Astrocyte of the cerebellum (primary cell): Measurements from ENCODE around the gene IRF2BP2.

Experiments used
- DNase-seq: peaks from one replicate; pipeline ENCODE4 v3.0.0-alpha.2; 2011; ENCODE audit warnings: low read depth
- H3K4me3 ChIP-seq: 2 replicates; pipeline ENCODE4 v1.5.1; 2011; ENCODE audit warnings: mild to moderate bottlenecking, low read depth, low read length, moderate library complexity
- in situ Hi-C: cut with HindIII; loops from 2 replicates; pipeline ENCODE4 v1.10.0; 2017; ENCODE audit warnings: low sequenced_read_pairs
- TF ChIP-seq, protein P1 (sequence below): IDR thresholded peaks from 2 replicates; pipeline ENCODE4 v1.5.1; 2012; ENCODE audit warnings: low read length, low read depth, moderate library complexity, mild to moderate bottlenecking; ENCODE audit errors: missing control alignments

IRF2BP2 gene

DNA sequence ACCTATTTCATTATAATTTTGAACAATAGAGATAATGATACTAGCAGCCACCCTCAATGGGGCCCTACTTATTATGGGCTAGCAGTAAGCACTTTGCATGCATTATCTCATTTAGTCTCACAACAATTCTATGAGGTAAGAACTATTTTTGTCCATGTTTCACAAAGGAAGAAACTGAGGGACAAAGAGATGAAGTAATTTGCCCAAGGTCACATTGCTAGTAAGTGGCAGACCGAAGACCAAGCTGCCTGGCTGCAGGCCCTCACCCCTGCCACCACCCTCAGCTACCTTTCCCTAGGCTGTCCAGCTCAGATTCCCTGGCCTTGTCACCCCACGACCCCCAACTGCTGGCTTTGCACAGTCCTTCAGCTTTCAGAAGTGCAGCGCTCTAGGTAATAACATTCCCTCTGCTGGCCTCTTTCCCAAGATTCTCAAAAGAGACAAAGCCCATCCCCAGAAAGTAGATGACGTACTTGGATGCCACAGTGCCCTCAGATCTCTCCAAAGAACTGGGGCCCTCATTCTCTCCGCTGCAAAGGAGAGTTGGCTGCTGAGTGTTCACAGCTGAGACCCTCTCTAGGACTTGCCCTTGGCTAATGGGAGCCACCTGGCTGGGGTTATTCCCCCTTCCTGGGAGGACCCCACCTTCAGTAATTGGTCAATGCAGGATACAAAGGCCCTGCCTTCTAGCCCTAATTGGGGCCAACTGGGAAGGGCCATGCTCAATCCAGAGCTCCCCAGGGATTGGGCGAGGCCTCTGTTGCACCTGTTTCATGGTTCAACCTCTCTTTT, 39.5 kb downstream of the IRF2BP2 start:
- in situ Hi-C loops: no loop called here
- TF ChIP-seq, protein P1, sequence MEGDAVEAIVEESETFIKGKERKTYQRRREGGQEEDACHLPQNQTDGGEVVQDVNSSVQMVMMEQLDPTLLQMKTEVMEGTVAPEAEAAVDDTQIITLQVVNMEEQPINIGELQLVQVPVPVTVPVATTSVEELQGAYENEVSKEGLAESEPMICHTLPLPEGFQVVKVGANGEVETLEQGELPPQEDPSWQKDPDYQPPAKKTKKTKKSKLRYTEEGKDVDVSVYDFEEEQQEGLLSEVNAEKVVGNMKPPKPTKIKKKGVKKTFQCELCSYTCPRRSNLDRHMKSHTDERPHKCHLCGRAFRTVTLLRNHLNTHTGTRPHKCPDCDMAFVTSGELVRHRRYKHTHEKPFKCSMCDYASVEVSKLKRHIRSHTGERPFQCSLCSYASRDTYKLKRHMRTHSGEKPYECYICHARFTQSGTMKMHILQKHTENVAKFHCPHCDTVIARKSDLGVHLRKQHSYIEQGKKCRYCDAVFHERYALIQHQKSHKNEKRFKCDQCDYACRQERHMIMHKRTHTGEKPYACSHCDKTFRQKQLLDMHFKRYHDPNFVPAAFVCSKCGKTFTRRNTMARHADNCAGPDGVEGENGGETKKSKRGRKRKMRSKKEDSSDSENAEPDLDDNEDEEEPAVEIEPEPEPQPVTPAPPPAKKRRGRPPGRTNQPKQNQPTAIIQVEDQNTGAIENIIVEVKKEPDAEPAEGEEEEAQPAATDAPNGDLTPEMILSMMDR: no peak
- H3K4me3 ChIP-seq: no peak overlapping the region
- DNase-seq: no peak

GRCh38 chr1:234568345-234568744, 41.6 kb downstream of the IRF2BP2 start:
- DNase-seq: no peak
- in situ Hi-C loops: no loop called here
- TF ChIP-seq, protein P1: no peak
- no peak overlapping the region for H3K4me3 ChIP-seq

GRCh38 chr1:234565132-234565531, 44.8 kb downstream of the IRF2BP2 start:
- H3K4me3 ChIP-seq: no peak overlapping the region
- in situ Hi-C loops: no loop called here
- TF ChIP-seq, protein P1: no peak
- no peak for DNase-seq

DNA sequence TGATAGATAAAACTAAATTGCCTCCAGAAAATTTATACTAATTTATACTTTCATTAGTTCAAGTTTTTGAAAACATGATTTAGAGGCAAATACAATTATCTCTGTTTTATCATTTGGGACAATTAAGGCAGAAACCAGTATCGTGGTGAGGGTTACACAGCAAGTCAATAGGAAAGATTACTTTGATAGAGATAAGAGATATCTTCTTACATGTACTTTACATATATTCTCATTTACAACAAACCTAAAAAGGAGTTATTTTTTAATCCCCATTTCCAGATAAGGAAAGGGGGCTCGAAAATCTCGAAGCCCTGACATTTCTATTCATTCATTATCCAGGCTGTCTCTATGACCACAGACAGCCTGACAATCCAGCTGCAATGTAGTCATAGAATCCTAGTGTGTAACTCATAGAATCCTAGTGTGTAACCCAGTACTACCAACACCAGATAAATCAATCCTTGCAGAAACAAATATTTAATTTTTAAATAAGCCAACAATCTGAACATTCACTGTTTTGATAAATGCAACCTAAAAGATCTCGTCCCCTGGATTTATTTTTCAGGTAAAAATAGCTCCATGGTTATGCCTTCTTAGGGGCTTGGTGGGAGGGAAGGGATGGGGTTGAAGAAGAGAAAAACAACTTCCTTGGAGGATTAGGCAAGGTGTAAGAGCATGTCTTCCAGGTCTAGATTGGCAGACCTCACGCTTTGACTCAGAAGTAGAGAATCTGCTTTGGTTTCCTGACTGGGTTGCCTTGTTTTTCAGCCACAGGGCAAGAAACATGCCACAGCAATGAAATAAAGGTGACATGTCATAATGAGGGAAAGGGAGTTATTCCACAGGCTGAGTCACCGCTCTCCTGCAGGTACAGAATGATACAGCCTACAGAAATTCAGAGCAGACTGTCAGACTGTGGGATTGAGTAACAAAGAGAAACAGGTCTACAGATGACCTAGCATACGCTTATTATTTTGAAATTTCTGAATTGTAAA, 45.6 kb downstream of the IRF2BP2 start:
- TF ChIP-seq, protein P1: no peak
- H3K4me3 ChIP-seq: no peak overlapping the region
- in situ Hi-C loops: no loop called here
- DNase-seq: peak; percentile 82

DNA sequence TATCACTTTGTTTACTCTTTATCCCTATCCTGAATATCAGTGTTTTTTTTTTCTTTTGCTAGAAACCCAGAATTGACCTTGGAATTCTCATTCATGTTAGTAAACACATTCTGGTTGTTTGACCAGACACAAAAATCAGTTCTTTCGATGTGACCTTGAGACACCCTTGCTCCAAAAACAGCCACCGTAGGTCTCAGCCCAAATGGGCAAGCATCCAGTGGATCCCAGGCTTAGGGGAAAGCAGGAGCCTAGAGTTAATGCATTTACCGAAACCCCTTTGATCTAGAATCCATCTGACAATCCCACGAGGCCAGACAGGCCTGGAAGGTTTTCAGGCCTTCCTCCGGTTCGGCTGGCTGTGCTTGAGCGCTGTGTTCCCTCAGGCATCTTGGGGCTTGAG, 47.6 kb downstream of the IRF2BP2 start:
- no peak overlapping the region for H3K4me3 ChIP-seq
- TF ChIP-seq, protein P1: no peak
- in situ Hi-C loops: no loop called here
- no peak for DNase-seq

DNA sequence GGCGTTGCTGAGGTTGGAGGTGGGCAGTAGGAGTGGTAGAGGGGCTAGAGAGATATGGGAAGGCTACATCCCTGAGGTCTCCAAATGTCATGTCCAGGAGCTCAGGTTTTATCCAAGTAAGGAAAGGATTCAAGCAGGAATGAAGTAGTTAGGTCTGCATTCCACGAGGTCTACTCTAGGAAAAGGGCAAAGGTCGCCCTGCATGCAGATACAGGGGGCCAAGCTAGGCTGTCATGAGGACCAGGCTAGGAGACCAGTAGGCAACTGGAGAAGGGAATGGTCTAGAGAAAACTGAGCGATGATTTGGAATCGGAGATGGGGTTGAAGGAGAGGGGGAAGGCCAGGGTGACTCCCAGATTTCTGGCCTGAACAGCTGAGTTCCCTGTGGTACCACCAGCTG, 48.7 kb downstream of the IRF2BP2 start:
- TF ChIP-seq, protein P1: no peak
- DNase-seq: no peak
- no peak overlapping the region for H3K4me3 ChIP-seq
- in situ Hi-C loops: no loop called here
